ENCODE data around the gene STYXL2. TPM values are rescaled to one million over a fixed set of nuclear protein-coding genes. Genes with fewer than 3 reads are reported as not detected.

STYXL2 gene
- total and polyA plus RNA-seq, 2 donors (not counting 1 experiment from before 2014, with no cell fraction given): not detected

DNA sequence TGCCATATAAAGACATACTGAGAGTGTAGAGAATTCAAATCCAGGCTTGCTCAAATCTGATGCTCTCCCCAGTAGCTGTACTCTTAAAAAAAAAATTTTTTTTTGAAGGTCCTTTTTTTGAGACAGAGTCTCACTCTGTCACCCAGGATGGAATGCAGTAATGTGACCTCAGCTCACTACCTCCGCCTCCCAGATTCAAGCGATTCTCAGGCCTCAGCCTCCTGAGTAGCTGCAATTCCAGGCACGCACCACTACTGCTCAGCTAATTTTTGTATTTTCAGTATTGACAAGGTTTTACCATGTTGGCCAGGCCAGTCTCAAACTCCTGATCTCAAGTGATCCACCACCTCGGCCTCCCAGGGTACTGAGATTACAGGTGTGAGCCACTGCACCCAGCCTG is 28.7 kb downstream of the STYXL2 start:
- DNase-seq: no peak
- intact Hi-C loops (cut with micrococcal nuclease): no loop called here
- no peak overlapping the region for H2AFZ ChIP-seq (ENCODE audit: insufficient read depth, low read depth, low read length, poor library complexity, severe bottlenecking)
- WGBS (ENCODE audit: insufficient coverage): 100% methylated on average over 3 of the region's 4 CpGs
- H3K4me1 ChIP-seq (ENCODE audit: control insufficient read depth in 2 of 2, insufficient read depth in 2 of 2, low read length in 2 of 2): peaks cover 8 to 9% of the 10 kb centered on the region in 2 donors
- H3K9me3 ChIP-seq (ENCODE audit: control extremely low read depth in 1 of 3, control insufficient read depth in 2 of 3, insufficient read depth in 1 of 3, low read length in 2 of 3): no peaks in the 10 kb centered on the region
- Mint-ChIP-seq H3K4me3 (no peak overlapping the region), H3K27me3 (peaks cover 44% of the 10 kb centered on the region), H3K27ac (no peak overlapping the region), H3K9me3 (ENCODE audit: insufficient read depth) (no peaks in the 10 kb centered on the region), H3K4me1 (peaks cover 4% of the 10 kb centered on the region)
- H3K79me2 ChIP-seq (ENCODE audit: control insufficient read depth, insufficient read depth, low read length): no peaks in the 10 kb centered on the region
- peaks cover 0 to 23% (median 6%) of the 10 kb centered on the region in 4 experiments for H3K27me3 ChIP-seq (replicated peaks in 1 of 4; ENCODE audit: control extremely low read depth in 1 of 4, control insufficient read depth in 3 of 4, insufficient read depth in 4 of 4, low read length in 3 of 4)
- no peak overlapping the region for H3K4me2 ChIP-seq (replicated peaks; ENCODE audit: low read depth, low read length, poor library complexity, severe bottlenecking)
- no peaks in the 10 kb centered on the region for H4K20me1 ChIP-seq (ENCODE audit: control insufficient read depth, insufficient read depth, low read length, poor library complexity, severe bottlenecking)
- H3K9ac ChIP-seq (ENCODE audit: low read length): no peak overlapping the region
- no peak overlapping the region for H3K4me3 ChIP-seq (ENCODE audit: control extremely low read depth in 1 of 5, extremely low read depth in 1 of 5, insufficient read depth in 1 of 5, low read depth in 2 of 5, low read length in 4 of 5)
- ChIA-PET CTCF (interaction anchor here (1.3 kb wide), 1 partner anchor 11 kb away, joined by 3 read pairs; no protein-coding TSS in a partner anchor), POLR2A (no interaction called here)
- H3K36me3 ChIP-seq (replicated peaks in 1 of 2; ENCODE audit: control extremely low read depth in 1 of 2, control insufficient read depth in 1 of 2, extremely low read depth in 1 of 2, insufficient read depth in 2 of 2, low read length in 1 of 2): no peaks in the 10 kb centered on the region
- H3K27ac ChIP-seq (ENCODE audit: low read length in 2 of 2): no peak overlapping the region
- ATAC-seq (ENCODE audit: low read depth): no peak
- TF ChIP-seq, protein P1, sequence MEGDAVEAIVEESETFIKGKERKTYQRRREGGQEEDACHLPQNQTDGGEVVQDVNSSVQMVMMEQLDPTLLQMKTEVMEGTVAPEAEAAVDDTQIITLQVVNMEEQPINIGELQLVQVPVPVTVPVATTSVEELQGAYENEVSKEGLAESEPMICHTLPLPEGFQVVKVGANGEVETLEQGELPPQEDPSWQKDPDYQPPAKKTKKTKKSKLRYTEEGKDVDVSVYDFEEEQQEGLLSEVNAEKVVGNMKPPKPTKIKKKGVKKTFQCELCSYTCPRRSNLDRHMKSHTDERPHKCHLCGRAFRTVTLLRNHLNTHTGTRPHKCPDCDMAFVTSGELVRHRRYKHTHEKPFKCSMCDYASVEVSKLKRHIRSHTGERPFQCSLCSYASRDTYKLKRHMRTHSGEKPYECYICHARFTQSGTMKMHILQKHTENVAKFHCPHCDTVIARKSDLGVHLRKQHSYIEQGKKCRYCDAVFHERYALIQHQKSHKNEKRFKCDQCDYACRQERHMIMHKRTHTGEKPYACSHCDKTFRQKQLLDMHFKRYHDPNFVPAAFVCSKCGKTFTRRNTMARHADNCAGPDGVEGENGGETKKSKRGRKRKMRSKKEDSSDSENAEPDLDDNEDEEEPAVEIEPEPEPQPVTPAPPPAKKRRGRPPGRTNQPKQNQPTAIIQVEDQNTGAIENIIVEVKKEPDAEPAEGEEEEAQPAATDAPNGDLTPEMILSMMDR (IDR thresholded peaks at IDR 0.05): no peak
- TF ChIP-seq EZH2 (IDR thresholded peaks at IDR 0.05; ENCODE audit: borderline replicate concordance, insufficient read depth, low read depth, low read length, poor library complexity, severe bottlenecking): no peak

DNA sequence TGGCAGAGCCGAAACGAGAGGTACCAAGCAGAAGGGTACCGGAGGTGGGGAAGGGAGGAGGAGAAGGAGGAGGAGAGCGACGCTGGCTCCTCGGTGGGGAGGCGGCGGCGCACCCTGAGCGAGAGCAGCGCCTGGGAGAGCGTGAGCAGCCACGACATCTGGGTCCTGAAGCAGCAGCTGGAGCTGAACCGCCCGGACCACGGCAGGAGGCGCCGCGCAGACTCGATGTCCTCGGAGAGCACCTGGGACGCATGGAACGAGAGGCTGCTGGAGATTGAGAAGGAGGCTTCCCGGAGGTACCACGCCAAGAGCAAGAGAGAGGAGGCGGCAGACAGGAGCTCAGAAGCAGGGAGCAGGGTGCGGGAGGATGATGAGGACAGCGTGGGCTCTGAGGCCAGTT is 32.4 kb downstream of the STYXL2 start:
- CTCF ChIA-PET: no interaction called here

More for the DNA sequence above, 32.4 kb downstream of the STYXL2 start:
- Histone ChIP-seq H4K20me1 (ENCODE audit: control insufficient read depth, insufficient read depth, low read length, poor library complexity, severe bottlenecking) (no peaks in the 10 kb centered on the region), H3K4me2 (replicated peaks; ENCODE audit: low read depth, low read length, poor library complexity, severe bottlenecking) (no peak overlapping the region), H3K9me3 (ENCODE audit: control extremely low read depth in 1 of 3, control insufficient read depth in 2 of 3, insufficient read depth in 1 of 3, low read length in 2 of 3) (no peaks in the 10 kb centered on the region), H3K36me3 (replicated peaks in 1 of 2; ENCODE audit: control extremely low read depth in 1 of 2, control insufficient read depth in 1 of 2, extremely low read depth in 1 of 2, insufficient read depth in 2 of 2, low read length in 1 of 2) (no peaks in the 10 kb centered on the region), H3K79me2 (ENCODE audit: control insufficient read depth, insufficient read depth, low read length) (no peaks in the 10 kb centered on the region), H3K9ac (ENCODE audit: low read length) (no peak overlapping the region), H3K4me1 (ENCODE audit: control insufficient read depth in 2 of 2, insufficient read depth in 2 of 2, low read length in 2 of 2) (peaks cover 4% of the 10 kb centered on the region in 2 donors), H2AFZ (ENCODE audit: insufficient read depth, low read depth, low read length, poor library complexity, severe bottlenecking) (no peak overlapping the region), H3K27me3 (replicated peaks in 1 of 4; ENCODE audit: control extremely low read depth in 1 of 4, control insufficient read depth in 3 of 4, insufficient read depth in 4 of 4, low read length in 3 of 4) (peaks cover 0 to 18% (median 5%) of the 10 kb centered on the region in 4 experiments), H3K4me3 (ENCODE audit: control extremely low read depth in 1 of 5, extremely low read depth in 1 of 5, insufficient read depth in 1 of 5, low read depth in 2 of 5, low read length in 4 of 5) (no peak overlapping the region), H3K27ac (ENCODE audit: low read length in 2 of 2) (no peak overlapping the region)
- Mint-ChIP-seq H3K4me3 (no peak overlapping the region), H3K9me3 (ENCODE audit: insufficient read depth) (no peaks in the 10 kb centered on the region), H3K4me1 (peaks cover 2% of the 10 kb centered on the region), H3K27ac (no peak overlapping the region), H3K27me3 (peaks cover 59% of the 10 kb centered on the region)
- intact Hi-C loops (cut with micrococcal nuclease): no loop called here
- DNase-seq (no peak), ATAC-seq (ENCODE audit: low read depth) (no peak)
- POLR2A ChIA-PET: no interaction called here
- WGBS (ENCODE audit: insufficient coverage): 95% methylated on average over 28 of the region's 28 CpGs
- TF ChIP-seq EZH2 (IDR thresholded peaks at IDR 0.05; ENCODE audit: borderline replicate concordance, insufficient read depth, low read depth, low read length, poor library complexity, severe bottlenecking): no peak
- TF ChIP-seq, protein P1 (IDR thresholded peaks at IDR 0.05): no peak

Measured in B cell (primary cell).